ENCODE data around the gene RAX2. TPM values are rescaled to one million over a fixed set of nuclear protein-coding genes. Genes with fewer than 3 reads are reported as not detected.

Gene RAX2
- total RNA-seq, 2 donors from 2014 or later, result not detected

DNA sequence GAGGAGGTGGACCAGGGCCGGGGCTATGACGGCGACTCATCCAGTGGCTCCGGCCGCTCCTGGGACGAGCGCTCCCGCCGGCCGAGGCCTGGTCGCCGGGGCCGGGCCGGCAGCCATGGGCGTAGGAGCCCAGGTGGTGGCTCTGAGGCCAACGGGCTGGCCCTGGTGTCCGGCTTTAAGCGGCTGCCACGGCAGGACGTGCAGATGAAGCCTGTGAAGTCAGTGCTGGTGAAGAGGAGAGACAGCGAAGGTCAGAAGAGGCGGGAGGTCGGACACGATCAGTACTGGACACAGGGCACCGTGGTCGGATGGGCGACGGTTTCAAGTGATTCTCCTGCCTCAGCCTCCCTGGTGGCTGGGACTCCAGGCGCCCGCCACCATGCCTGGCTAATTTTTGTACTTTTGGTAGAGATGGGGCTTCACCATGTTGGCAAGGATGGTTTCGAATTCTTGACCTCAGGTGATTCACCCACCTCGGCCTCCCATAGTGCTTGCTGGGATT lies 41.5 kb downstream of the RAX2 start:
- H3K27me3 ChIP-seq, result no peaks in the 10 kb centered on the region
- TF ChIP-seq, protein P1, sequence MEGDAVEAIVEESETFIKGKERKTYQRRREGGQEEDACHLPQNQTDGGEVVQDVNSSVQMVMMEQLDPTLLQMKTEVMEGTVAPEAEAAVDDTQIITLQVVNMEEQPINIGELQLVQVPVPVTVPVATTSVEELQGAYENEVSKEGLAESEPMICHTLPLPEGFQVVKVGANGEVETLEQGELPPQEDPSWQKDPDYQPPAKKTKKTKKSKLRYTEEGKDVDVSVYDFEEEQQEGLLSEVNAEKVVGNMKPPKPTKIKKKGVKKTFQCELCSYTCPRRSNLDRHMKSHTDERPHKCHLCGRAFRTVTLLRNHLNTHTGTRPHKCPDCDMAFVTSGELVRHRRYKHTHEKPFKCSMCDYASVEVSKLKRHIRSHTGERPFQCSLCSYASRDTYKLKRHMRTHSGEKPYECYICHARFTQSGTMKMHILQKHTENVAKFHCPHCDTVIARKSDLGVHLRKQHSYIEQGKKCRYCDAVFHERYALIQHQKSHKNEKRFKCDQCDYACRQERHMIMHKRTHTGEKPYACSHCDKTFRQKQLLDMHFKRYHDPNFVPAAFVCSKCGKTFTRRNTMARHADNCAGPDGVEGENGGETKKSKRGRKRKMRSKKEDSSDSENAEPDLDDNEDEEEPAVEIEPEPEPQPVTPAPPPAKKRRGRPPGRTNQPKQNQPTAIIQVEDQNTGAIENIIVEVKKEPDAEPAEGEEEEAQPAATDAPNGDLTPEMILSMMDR (IDR thresholded peaks at IDR 0.05), result no peak
- H3K9me3 ChIP-seq, result no peaks in the 10 kb centered on the region
- H3K4me1 ChIP-seq, result no peaks in the 10 kb centered on the region
- H3K36me3 ChIP-seq, result no peaks in the 10 kb centered on the region
- no peak overlapping the region for H3K27ac ChIP-seq
- DNase-seq (ENCODE audit: low spot score), result no peak
- no peak overlapping the region for H3K4me3 ChIP-seq

DNA sequence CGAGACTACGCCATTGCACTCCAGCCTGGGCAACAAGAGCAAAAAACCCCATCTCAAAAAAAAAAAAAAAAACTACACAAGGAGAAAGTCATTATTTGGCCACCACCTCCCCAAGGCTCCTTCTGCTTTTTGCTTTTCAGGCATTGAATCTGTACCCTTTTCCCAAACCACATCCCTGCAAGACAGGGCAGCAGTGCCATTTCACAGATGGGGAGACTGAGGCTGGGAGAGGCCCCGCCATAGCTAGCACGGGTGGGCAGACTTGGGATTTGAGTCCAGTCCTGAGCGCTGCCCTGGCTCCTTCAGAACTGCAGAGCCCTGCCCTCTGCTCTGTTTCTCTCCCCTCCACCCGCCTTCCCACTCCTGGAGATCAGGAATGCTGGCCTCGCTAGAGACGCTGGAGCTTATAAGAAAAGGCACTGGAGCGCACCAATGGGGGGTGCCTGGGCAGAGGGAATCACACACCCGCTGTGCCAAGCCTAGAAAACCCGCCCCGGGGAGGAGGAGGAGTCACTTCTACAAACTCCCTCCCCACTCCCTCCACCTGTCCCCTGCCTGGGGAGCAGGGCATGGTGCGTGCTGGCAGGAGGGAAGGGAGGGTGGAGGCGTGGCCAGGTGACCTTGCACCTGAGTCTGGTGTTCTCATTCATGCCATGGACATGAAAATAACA lies 46.3 kb downstream of the RAX2 start:
- no peak overlapping the region for H3K27ac ChIP-seq
- H3K9me3 ChIP-seq, result no peaks in the 10 kb centered on the region
- H3K27me3 ChIP-seq, result peaks cover 21 to 26% of the 10 kb centered on the region in 2 donors
- no peak for DNase-seq (ENCODE audit: low spot score)
- no peak overlapping the region for H3K4me3 ChIP-seq
- TF ChIP-seq, protein P1 (IDR thresholded peaks at IDR 0.05), result no peak
- H3K36me3 ChIP-seq, result no peaks in the 10 kb centered on the region
- peaks cover 0 to 12% of the 10 kb centered on the region in 2 donors for H3K4me1 ChIP-seq

DNA sequence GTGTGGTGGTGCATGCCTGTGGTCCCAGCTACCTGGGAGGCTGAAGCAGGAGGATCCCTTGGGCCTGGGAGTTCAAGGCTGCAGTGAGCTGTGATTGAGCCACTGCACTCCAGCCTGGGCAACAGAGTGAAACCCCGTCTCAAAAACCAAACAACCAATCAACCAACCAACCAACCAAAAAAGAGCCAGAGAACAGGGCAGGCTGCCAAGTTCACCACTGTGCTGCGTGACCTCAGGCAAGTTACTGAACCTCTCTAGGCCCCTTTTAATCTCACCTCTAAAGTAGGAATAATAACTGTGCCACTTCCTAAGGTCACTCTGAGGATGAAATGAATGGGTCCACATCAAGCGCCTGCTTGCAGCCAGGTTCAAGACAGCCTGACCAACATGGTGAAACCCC lies 46.9 kb downstream of the RAX2 start:
- Histone ChIP-seq H3K27me3 (peaks cover 21 to 29% of the 10 kb centered on the region in 2 donors), H3K27ac (no peak overlapping the region), H3K9me3 (no peaks in the 10 kb centered on the region), H3K36me3 (no peaks in the 10 kb centered on the region), H3K4me3 (no peak overlapping the region), H3K4me1 (peaks cover 0 to 12% of the 10 kb centered on the region in 2 donors)
- TF ChIP-seq, protein P1 (IDR thresholded peaks at IDR 0.05), result no peak
- DNase-seq (ENCODE audit: low spot score), result no peak

DNA sequence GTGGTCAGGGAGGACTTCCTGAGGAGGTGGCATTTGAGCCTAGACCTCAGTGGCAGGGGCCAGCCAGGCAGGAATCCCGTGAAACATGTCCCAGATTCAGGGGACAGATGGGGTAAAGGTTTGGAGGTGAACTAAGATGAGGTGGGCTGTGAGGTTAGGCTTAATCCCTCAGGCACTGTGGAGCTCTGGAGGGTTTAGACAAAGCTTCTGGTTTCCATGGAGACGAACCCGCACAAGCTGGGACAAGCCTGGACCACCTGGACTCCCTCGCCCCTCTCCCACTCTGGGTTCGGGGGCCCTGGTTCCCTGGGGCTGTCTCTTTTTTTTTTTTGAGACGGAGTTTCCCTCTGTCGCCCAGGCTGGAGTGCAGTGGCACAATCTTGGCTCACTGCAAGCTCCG lies 48.1 kb downstream of the RAX2 start:
- no peak for DNase-seq (ENCODE audit: low spot score)
- H3K27ac ChIP-seq, result no peak overlapping the region
- TF ChIP-seq, protein P1 (IDR thresholded peaks at IDR 0.05), result no peak
- no peaks in the 10 kb centered on the region for H3K9me3 ChIP-seq
- H3K4me1 ChIP-seq, result peaks cover 0 to 15% of the 10 kb centered on the region in 2 donors
- H3K36me3 ChIP-seq, result no peaks in the 10 kb centered on the region
- H3K27me3 ChIP-seq, result peaks cover 21 to 29% of the 10 kb centered on the region in 2 donors
- H3K4me3 ChIP-seq, result no peak overlapping the region

DNA sequence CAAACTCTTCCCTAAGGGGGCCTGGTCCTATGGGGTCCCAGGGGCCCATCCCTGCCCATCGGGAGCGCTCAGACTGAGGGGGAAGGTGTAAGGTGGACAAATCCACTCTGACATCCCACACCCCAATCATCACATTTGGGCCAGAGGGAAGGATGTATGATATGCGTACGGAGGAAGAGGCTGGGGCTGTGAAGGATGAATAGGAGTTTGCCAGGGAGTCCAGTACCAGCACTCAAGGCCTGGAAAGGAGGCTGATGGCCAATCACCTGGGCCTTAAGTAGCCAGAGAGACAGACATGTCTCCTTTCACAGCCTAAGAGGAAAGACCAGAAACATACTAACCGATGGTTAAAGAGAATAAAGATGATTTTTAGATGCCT lies 48.9 kb downstream of the RAX2 start:
- H3K4me3 ChIP-seq, result no peak overlapping the region
- TF ChIP-seq, protein P1 (IDR thresholded peaks at IDR 0.05), result no peak
- H3K9me3 ChIP-seq, result no peaks in the 10 kb centered on the region
- no peaks in the 10 kb centered on the region for H3K36me3 ChIP-seq
- peaks cover 21 to 29% of the 10 kb centered on the region in 2 donors for H3K27me3 ChIP-seq
- peaks cover 0 to 18% of the 10 kb centered on the region in 2 donors for H3K4me1 ChIP-seq
- DNase-seq (ENCODE audit: low spot score), result no peak
- H3K27ac ChIP-seq, result no peak overlapping the region

Data from right atrium auricular region (tissue), 2 donors.